Measurements from ENCODE around the gene OTOG.

Gene OTOG

GRCh38 chr11:17568944-17569343 lies 21.9 kb downstream of the OTOG start:
- Histone ChIP-seq H3K9me3 (ENCODE audit: control insufficient read depth, insufficient read depth, low read length) (no peaks in the 10 kb centered on the region), H3K4me2 (ENCODE audit: low read length) (no peak overlapping the region), H4K20me1 (ENCODE audit: control insufficient read depth, insufficient read depth, low read depth, low read length) (no peaks in the 10 kb centered on the region), H3K9me2 (replicated peaks; ENCODE audit: control insufficient read depth, low read length) (no peaks in the 10 kb centered on the region), H3K4me3 (ENCODE audit: low read length) (no peak overlapping the region), H3K27me3 (ENCODE audit: control insufficient read depth, low read length) (no peaks in the 10 kb centered on the region), H3F3A (ENCODE audit: control insufficient read depth, insufficient read depth) (no peaks in the 10 kb centered on the region), H3K79me2 (ENCODE audit: control insufficient read depth, low read length) (no peaks in the 10 kb centered on the region), H3K27ac (ENCODE audit: low read depth, low read length) (no peak overlapping the region), H3K4me1 (ENCODE audit: control insufficient read depth, low read length) (peaks cover 9% of the 10 kb centered on the region), H3K36me3 (ENCODE audit: control insufficient read depth, low read length) (no peaks in the 10 kb centered on the region)
- TF ChIP-seq CTCF (IDR thresholded peaks at IDR 0.05; ENCODE audit: low read depth, low read length, poor library complexity, severe bottlenecking): no peak
- no peak for TF ChIP-seq EZH2phosphoT487 (IDR thresholded peaks at IDR 0.05; ENCODE audit: borderline replicate concordance, low read length)

- Histone ChIP-seq H3K9me3 (ENCODE audit: control insufficient read depth, insufficient read depth, low read length) (no peaks in the 10 kb centered on the region), H4K20me1 (ENCODE audit: control insufficient read depth, insufficient read depth, low read depth, low read length) (no peaks in the 10 kb centered on the region), H3K4me1 (ENCODE audit: control insufficient read depth, low read length) (peaks cover 9% of the 10 kb centered on the region), H3K36me3 (ENCODE audit: control insufficient read depth, low read length) (no peaks in the 10 kb centered on the region), H3K27ac (ENCODE audit: low read depth, low read length) (no peak overlapping the region), H3K4me3 (ENCODE audit: low read length) (no peak overlapping the region), H3K9me2 (replicated peaks; ENCODE audit: control insufficient read depth, low read length) (no peaks in the 10 kb centered on the region), H3K27me3 (ENCODE audit: control insufficient read depth, low read length) (no peaks in the 10 kb centered on the region), H3F3A (ENCODE audit: control insufficient read depth, insufficient read depth) (no peaks in the 10 kb centered on the region), H3K4me2 (ENCODE audit: low read length) (no peak overlapping the region), H3K79me2 (ENCODE audit: control insufficient read depth, low read length) (no peaks in the 10 kb centered on the region)
- no peak for TF ChIP-seq CTCF (IDR thresholded peaks at IDR 0.05; ENCODE audit: low read depth, low read length, poor library complexity, severe bottlenecking)
- TF ChIP-seq EZH2phosphoT487 (IDR thresholded peaks at IDR 0.05; ENCODE audit: borderline replicate concordance, low read length): no peak
Observed at GRCh38 chr11:17570034-17570433, 23.0 kb downstream of the OTOG start.

GRCh38 chr11:17571431-17572358 lies 24.6 kb downstream of the OTOG start:
- no peaks in the 10 kb centered on the region for H3K36me3 ChIP-seq (ENCODE audit: control insufficient read depth, low read length)
- H3K4me2 ChIP-seq (ENCODE audit: low read length): no peak overlapping the region
- no peaks in the 10 kb centered on the region for H3F3A ChIP-seq (ENCODE audit: control insufficient read depth, insufficient read depth)
- peaks cover 9% of the 10 kb centered on the region for H3K4me1 ChIP-seq (ENCODE audit: control insufficient read depth, low read length)
- no peaks in the 10 kb centered on the region for H3K79me2 ChIP-seq (ENCODE audit: control insufficient read depth, low read length)
- H3K9me2 ChIP-seq (replicated peaks; ENCODE audit: control insufficient read depth, low read length): no peaks in the 10 kb centered on the region
- no peak overlapping the region for H3K27ac ChIP-seq (ENCODE audit: low read depth, low read length)
- TF ChIP-seq CTCF (IDR thresholded peaks at IDR 0.05; ENCODE audit: low read depth, low read length, poor library complexity, severe bottlenecking) (no peak), EZH2phosphoT487 (IDR thresholded peaks at IDR 0.05; ENCODE audit: borderline replicate concordance, low read length) (no peak)
- H3K9me3 ChIP-seq (ENCODE audit: control insufficient read depth, insufficient read depth, low read length): no peaks in the 10 kb centered on the region
- no peaks in the 10 kb centered on the region for H4K20me1 ChIP-seq (ENCODE audit: control insufficient read depth, insufficient read depth, low read depth, low read length)
- H3K4me3 ChIP-seq (ENCODE audit: low read length): no peak overlapping the region
- no peaks in the 10 kb centered on the region for H3K27me3 ChIP-seq (ENCODE audit: control insufficient read depth, low read length)

All from DOHH2 (cell line).